Measurements from ENCODE around the gene VANGL1.

The VANGL1 gene

DNA sequence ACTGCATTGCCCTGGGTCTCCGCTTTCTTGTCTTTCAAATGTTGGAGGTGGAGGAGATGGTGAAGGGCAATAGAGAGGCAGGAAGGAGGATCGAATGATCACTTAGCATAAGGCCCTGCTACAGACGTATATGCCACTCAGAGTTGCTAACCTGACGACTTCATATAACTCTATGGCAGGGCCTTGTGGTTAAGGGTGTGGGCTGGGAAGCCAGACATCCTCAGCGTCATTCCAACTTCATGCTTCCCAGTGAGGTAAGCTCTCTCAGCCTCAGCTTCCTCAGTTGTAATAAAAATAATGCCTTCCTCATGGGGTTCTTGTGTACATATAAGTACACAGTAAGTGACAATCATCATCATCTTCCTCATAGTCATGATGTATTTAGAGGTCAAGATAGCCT is 72.1 kb downstream of the VANGL1 start:
- no peak overlapping the region for H3K4me3 ChIP-seq (ENCODE audit: low read depth, low read length)
- TF ChIP-seq, protein P1, sequence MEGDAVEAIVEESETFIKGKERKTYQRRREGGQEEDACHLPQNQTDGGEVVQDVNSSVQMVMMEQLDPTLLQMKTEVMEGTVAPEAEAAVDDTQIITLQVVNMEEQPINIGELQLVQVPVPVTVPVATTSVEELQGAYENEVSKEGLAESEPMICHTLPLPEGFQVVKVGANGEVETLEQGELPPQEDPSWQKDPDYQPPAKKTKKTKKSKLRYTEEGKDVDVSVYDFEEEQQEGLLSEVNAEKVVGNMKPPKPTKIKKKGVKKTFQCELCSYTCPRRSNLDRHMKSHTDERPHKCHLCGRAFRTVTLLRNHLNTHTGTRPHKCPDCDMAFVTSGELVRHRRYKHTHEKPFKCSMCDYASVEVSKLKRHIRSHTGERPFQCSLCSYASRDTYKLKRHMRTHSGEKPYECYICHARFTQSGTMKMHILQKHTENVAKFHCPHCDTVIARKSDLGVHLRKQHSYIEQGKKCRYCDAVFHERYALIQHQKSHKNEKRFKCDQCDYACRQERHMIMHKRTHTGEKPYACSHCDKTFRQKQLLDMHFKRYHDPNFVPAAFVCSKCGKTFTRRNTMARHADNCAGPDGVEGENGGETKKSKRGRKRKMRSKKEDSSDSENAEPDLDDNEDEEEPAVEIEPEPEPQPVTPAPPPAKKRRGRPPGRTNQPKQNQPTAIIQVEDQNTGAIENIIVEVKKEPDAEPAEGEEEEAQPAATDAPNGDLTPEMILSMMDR (IDR thresholded peaks at IDR 0.05; ENCODE audit: low read depth, low read length, missing control alignments), result no peak
- in situ Hi-C loops (cut with HindIII; ENCODE audit: low sequenced_read_pairs), result no loop called here
- no peak for DNase-seq (ENCODE audit: low read depth)

DNA sequence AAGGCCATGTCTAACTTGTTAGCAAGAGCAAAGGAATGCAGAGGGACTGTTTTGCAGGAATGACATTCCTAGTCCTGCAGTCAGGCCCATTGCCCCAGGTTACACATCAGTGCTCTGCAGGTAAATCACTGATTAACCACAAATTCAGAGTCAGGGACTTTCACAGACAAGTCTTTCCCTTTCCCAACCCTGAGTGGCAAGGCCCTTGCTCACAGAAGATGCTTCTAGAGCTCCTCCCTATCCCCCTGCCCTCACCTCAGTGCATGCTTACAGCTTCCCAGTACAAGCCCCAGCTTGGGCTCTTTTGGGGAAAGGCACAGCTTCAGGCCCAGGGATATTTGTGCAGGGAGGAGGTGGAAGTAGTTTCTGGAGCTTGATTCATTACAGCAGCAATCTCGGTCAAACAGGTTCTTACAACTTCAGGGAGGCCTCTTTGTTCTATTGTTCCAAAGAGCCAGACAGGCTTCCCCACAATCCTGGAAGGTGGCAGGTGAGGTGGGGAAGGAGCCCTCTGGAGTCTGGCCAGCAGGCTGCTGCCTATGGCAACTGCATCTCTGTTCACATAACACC is 72.9 kb downstream of the VANGL1 start:
- TF ChIP-seq, protein P1 (IDR thresholded peaks at IDR 0.05; ENCODE audit: low read depth, low read length, missing control alignments), result no peak
- no peak overlapping the region for H3K4me3 ChIP-seq (ENCODE audit: low read depth, low read length)
- in situ Hi-C loops (cut with HindIII; ENCODE audit: low sequenced_read_pairs), result no loop called here
- no peak for DNase-seq (ENCODE audit: low read depth)

DNA sequence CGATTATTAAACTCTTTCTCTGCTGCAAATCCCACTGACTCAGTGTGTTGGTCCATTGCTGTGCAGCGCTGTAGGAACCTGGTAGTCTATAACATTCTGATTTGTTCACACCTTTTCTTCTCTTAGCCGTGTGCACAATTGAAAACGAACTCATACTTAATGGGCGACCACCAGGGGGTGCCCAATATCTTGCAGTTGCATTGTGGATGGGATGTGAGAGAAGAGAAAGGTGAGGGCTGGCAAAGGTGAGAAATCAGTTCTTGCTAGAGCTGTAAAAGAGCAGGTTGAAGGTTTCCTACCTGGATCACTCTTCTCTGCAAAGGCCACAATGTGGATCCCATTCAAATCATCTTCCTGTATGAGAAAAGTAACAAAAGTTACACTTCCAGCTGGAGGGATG is 75.8 kb downstream of the VANGL1 start:
- no peak for DNase-seq (ENCODE audit: low read depth)
- TF ChIP-seq, protein P1 (IDR thresholded peaks at IDR 0.05; ENCODE audit: low read depth, low read length, missing control alignments), result peak; percentile 40
- in situ Hi-C loops (cut with HindIII; ENCODE audit: low sequenced_read_pairs), result no loop called here

GRCh38 chr1:115718011-115718754 is 76.4 kb downstream of the VANGL1 start:
- TF ChIP-seq, protein P1 (IDR thresholded peaks at IDR 0.05; ENCODE audit: low read depth, low read length, missing control alignments), result no peak
- in situ Hi-C loops (cut with HindIII; ENCODE audit: low sequenced_read_pairs), result no loop called here
- no peak overlapping the region for H3K4me3 ChIP-seq (ENCODE audit: low read depth, low read length)
- DNase-seq (ENCODE audit: low read depth), result no peak

More for the DNA sequence above, 75.8 kb downstream of the VANGL1 start:
- H3K4me3 ChIP-seq (ENCODE audit: low read depth, low read length), result no peak overlapping the region

DNA sequence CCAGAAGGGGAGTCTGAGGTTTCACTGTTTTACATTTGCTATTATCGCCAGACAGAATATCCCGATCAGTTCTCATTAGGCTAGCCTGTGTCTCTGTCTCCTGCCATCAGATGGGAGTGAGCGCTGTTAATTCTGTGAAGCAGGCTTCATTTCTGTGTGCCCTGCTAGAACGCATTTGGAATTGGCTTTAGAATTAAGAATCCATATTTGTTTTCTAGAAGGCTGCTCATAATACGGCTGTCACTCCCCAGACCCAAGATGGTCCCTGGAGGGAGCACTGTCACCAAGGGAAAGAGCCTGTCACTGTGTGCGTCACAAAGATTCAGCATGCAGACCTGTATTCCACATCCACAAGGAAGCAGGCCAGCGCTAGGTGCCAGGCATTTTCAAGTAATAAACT is 77.5 kb downstream of the VANGL1 start:
- no peak for DNase-seq (ENCODE audit: low read depth)
- TF ChIP-seq, protein P1 (IDR thresholded peaks at IDR 0.05; ENCODE audit: low read depth, low read length, missing control alignments), result no peak

GRCh38 chr1:115722221-115722620 is 80.5 kb downstream of the VANGL1 start:
- no peak overlapping the region for H3K4me3 ChIP-seq (ENCODE audit: low read depth, low read length)
- TF ChIP-seq, protein P1 (IDR thresholded peaks at IDR 0.05; ENCODE audit: low read depth, low read length, missing control alignments), result no peak
- no peak for DNase-seq (ENCODE audit: low read depth)
- in situ Hi-C loops (cut with HindIII; ENCODE audit: low sequenced_read_pairs), result no loop called here

More for the DNA sequence above, 77.5 kb downstream of the VANGL1 start:
- H3K4me3 ChIP-seq (ENCODE audit: low read depth, low read length), result no peak overlapping the region
- in situ Hi-C loops (cut with HindIII; ENCODE audit: low sequenced_read_pairs), result no loop called here
